ENCODE data around the gene CELA1.
"Not testable (repeated sequence)": the region's sequence is repeated elsewhere in the genome, so short reads cannot be mapped to it uniquely, and the experiment has no call there.

DNA sequence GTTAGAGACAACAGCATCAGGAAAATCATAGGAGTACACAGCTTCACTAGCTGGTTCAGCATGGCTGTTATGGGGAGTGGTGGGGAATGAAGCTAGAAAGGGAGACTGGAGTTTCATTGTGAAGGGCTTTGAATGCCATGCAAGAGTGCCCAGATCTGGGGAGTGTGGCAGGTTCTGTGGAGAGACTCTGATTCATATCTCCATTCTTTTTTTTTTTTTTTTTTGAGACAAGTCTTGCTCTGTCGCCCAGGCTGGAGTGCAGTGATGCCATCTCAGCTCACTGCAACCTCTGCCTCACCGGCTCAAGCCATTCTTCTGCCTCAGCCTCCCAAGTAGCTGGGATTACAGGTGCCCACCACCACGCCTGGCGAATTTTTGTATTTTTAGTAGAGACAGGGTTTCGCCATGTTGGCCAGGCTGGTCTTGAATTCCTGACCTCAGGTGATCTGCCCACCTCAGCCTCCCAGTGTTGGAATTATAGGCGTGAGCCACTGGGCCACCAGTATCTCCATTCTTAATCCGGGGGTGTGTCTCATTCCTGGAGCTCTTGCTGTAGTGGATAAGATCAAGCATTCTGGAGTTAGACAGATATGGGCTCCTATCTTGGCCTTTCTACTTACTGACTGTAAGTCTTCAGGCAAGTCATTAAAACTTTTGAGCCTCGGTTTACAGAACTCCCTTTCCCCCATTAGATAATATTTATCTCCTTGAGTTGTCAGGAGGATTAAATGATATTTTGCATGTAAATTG, 28.2 kb downstream of the CELA1 start:
- not testable (repeated sequence) for TF ChIP-seq CTCF (conservative IDR thresholded peaks at IDR 0.05; ENCODE audit: low read depth, low read length); EZH2 (IDR thresholded peaks at IDR 0.05; ENCODE audit: borderline replicate concordance, low read depth, low read length, poor library complexity, severe bottlenecking)
